NK-92 (cell line): Measurements from ENCODE around the gene CASD1.

Experiments used
- DNase-seq: peaks from one replicate; lab custom pipeline; 2025; ENCODE audit not compliant: unreplicated experiment; lab: John Stamatoyannopoulos, UW

Gene CASD1

GRCh38 chr7:94579470-94579869 is 69.9 kb downstream of the CASD1 start:
- no peak for DNase-seq

DNA sequence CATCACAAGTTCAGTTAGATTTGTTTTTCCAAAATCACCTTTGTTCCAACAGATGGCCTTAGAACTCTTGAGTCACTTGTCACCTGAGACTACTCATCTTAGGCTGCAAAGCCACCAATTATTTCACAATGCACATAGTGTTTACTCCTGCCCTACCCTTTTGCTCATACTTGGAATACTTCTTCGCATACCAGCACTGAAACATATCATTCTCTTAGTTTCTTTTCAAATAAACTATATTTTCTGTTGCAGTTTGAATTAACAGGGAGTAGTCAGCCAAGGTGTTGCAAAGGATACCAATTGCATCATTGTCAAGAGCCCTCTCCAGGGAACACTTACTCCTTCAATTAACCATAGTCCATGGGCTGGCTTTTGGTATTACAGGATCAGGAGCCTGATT is 71.0 kb downstream of the CASD1 start:
- DNase-seq: no peak

GRCh38 chr7:94584113-94584512 is 74.5 kb downstream of the CASD1 start:
- no peak for DNase-seq

GRCh38 chr7:94588075-94588474 is 78.5 kb downstream of the CASD1 start:
- no peak for DNase-seq

DNA sequence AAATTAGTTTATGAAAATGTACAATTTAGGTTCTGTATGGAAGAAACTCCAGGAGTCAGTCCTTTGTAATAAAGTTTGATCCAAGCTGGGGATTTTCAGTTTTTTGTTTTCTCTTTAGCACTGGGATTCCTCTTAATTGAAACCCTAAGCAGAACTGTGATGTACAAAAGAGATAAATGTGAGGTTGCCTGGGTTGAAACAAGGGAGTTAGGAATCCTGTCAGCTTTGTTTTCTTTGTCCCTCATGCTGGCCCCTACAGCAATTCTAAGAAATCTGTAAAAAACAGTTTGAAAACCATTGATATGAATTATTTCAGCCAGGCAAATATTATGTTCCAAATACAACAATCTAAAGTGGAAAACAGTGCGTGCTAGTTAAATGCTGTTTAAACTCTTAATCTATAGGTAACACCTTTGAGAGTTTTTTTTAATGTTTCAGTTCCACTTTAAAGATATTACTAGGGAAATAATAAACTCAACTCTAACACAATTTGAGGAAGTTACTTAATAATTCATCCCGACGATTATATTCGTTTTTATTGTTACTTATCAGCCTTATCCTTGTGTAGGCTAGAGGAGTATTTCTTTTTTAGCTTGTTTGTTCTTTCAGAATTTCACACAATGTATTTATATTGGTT is 81.0 kb downstream of the CASD1 start:
- DNase-seq: no peak

GRCh38 chr7:94591176-94591575 is 81.6 kb downstream of the CASD1 start:
- DNase-seq: no peak

DNA sequence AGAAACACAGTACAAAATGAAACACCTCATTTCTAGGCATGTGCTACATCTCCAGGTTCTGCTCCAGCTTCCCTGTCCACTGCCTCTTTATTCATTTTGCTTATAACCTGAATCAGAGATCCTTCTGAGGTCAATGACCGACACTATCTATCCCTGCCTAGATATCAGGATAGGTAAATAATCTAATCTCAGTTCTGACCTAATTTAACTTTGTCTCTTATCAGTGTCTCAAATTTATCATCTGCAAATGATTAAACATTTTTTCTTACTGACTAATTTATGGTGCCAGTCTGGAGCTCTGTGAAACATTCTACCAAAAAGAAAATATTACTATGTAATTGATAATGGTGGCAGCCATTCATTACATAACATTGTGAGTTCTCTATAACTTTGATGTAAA is 85.3 kb downstream of the CASD1 start:
- no peak for DNase-seq

GRCh38 chr7:94595717-94596116 is 86.1 kb downstream of the CASD1 start:
- DNase-seq: no peak

GRCh38 chr7:94600267-94600666 is 90.7 kb downstream of the CASD1 start:
- DNase-seq: no peak

GRCh38 chr7:94602181-94602580 is 92.6 kb downstream of the CASD1 start:
- no peak for DNase-seq

GRCh38 chr7:94605031-94605430 is 95.4 kb downstream of the CASD1 start:
- DNase-seq: no peak
